Measurements from ENCODE around the gene F7.
"Not testable (repeated sequence)": the region's sequence is repeated elsewhere in the genome, so short reads cannot be mapped to it uniquely, and the experiment has no call there.

F7 gene

GRCh38 chr13:113105032-113105920 is at the start of gene F7:
F7 (plus strand) TSS chr13:113105791; CDS start chr13:113105842, 51 bp downstream.
- H3K27ac ChIP-seq (ENCODE audit: low read depth, low read length), result no peak within 1 kb of the TSS
- no peak within 1 kb of the TSS for H3K9ac ChIP-seq (ENCODE audit: low read length)
- no peak within 1 kb of the TSS for H3K4me3 ChIP-seq (ENCODE audit: low read depth in 1 of 2, low read length in 2 of 2)
- H3K9me3 ChIP-seq (ENCODE audit: low read length), result no peaks in the 10 kb centered on the region
- H3K27me3 ChIP-seq (ENCODE audit: control insufficient read depth in 1 of 2, insufficient read depth in 2 of 2, low read length in 2 of 2), result peaks cover 0 to 22% of the 10 kb centered on the region in 2 donors
- H3K4me1 ChIP-seq (ENCODE audit: insufficient read depth, low read length), result no peaks in the 10 kb centered on the region
- no peaks in the 10 kb centered on the region for H3K36me3 ChIP-seq (ENCODE audit: insufficient read depth, low read length)

GRCh38 chr13:113057084-113057483 is 48.5 kb upstream of the F7 start:
- no peaks in the 10 kb centered on the region for H3K9me3 ChIP-seq (ENCODE audit: low read length)
- H3K4me1 ChIP-seq (ENCODE audit: insufficient read depth, low read length), result no peaks in the 10 kb centered on the region
- H3K9ac ChIP-seq (ENCODE audit: low read length), result no peak overlapping the region
- no peaks in the 10 kb centered on the region for H3K36me3 ChIP-seq (ENCODE audit: insufficient read depth, low read length)
- H3K27me3 ChIP-seq (ENCODE audit: control insufficient read depth in 1 of 2, insufficient read depth in 2 of 2, low read length in 2 of 2), result peaks cover 0 to 7% of the 10 kb centered on the region in 2 donors
- H3K4me3 ChIP-seq (ENCODE audit: low read depth in 1 of 2, low read length in 2 of 2), result no peak overlapping the region
- H3K27ac ChIP-seq (ENCODE audit: low read depth, low read length), result no peak overlapping the region

- not testable (repeated sequence) for H3K9ac ChIP-seq (ENCODE audit: low read length); H3K4me3 ChIP-seq (ENCODE audit: low read depth in 1 of 2, low read length in 2 of 2); H3K4me1 ChIP-seq (ENCODE audit: insufficient read depth, low read length); H3K27me3 ChIP-seq (ENCODE audit: control insufficient read depth in 1 of 2, insufficient read depth in 2 of 2, low read length in 2 of 2); H3K9me3 ChIP-seq (ENCODE audit: low read length); H3K36me3 ChIP-seq (ENCODE audit: insufficient read depth, low read length); H3K27ac ChIP-seq (ENCODE audit: low read depth, low read length)
Observed at GRCh38 chr13:113057559-113057958, 48.0 kb upstream of the F7 start.

GRCh38 chr13:113058129-113058987 is 47.2 kb upstream of the F7 start:
- Histone ChIP-seq H3K9ac (ENCODE audit: low read length) (no peak overlapping the region), H3K36me3 (ENCODE audit: insufficient read depth, low read length) (no peaks in the 10 kb centered on the region), H3K4me3 (ENCODE audit: low read depth in 1 of 2, low read length in 2 of 2) (no peak overlapping the region), H3K4me1 (ENCODE audit: insufficient read depth, low read length) (no peaks in the 10 kb centered on the region), H3K9me3 (ENCODE audit: low read length) (no peaks in the 10 kb centered on the region), H3K27me3 (ENCODE audit: control insufficient read depth in 1 of 2, insufficient read depth in 2 of 2, low read length in 2 of 2) (peaks cover 0 to 4% of the 10 kb centered on the region in 2 donors), H3K27ac (ENCODE audit: low read depth, low read length) (no peak overlapping the region)

GRCh38 chr13:113058988-113059850 is 46.4 kb upstream of the F7 start:
- H3K27ac ChIP-seq (ENCODE audit: low read depth, low read length), result no peak overlapping the region

GRCh38 chr13:113059891-113060290 is 45.7 kb upstream of the F7 start:
- Histone ChIP-seq H3K36me3 (ENCODE audit: insufficient read depth, low read length) (no peaks in the 10 kb centered on the region), H3K9me3 (ENCODE audit: low read length) (no peaks in the 10 kb centered on the region), H3K9ac (ENCODE audit: low read length) (no peak overlapping the region), H3K4me1 (ENCODE audit: insufficient read depth, low read length) (no peaks in the 10 kb centered on the region), H3K4me3 (ENCODE audit: low read depth in 1 of 2, low read length in 2 of 2) (no peak overlapping the region), H3K27me3 (ENCODE audit: control insufficient read depth in 1 of 2, insufficient read depth in 2 of 2, low read length in 2 of 2) (no peaks in the 10 kb centered on the region), H3K27ac (ENCODE audit: low read depth, low read length) (no peak overlapping the region)

More at GRCh38 chr13:113058988-113059850, 46.4 kb upstream of the F7 start:
- Histone ChIP-seq H3K4me1 (ENCODE audit: insufficient read depth, low read length) (no peaks in the 10 kb centered on the region), H3K36me3 (ENCODE audit: insufficient read depth, low read length) (no peaks in the 10 kb centered on the region), H3K9me3 (ENCODE audit: low read length) (no peaks in the 10 kb centered on the region), H3K4me3 (ENCODE audit: low read depth in 1 of 2, low read length in 2 of 2) (no peak overlapping the region), H3K9ac (ENCODE audit: low read length) (no peak overlapping the region), H3K27me3 (ENCODE audit: control insufficient read depth in 1 of 2, insufficient read depth in 2 of 2, low read length in 2 of 2) (no peaks in the 10 kb centered on the region)

- Histone ChIP-seq H3K4me1 (ENCODE audit: insufficient read depth, low read length) (no peaks in the 10 kb centered on the region), H3K9ac (ENCODE audit: low read length) (no peak overlapping the region), H3K27me3 (ENCODE audit: control insufficient read depth in 1 of 2, insufficient read depth in 2 of 2, low read length in 2 of 2) (no peaks in the 10 kb centered on the region), H3K4me3 (ENCODE audit: low read depth in 1 of 2, low read length in 2 of 2) (no peak overlapping the region), H3K36me3 (ENCODE audit: insufficient read depth, low read length) (no peaks in the 10 kb centered on the region), H3K9me3 (ENCODE audit: low read length) (no peaks in the 10 kb centered on the region), H3K27ac (ENCODE audit: low read depth, low read length) (no peak overlapping the region)
Observed at GRCh38 chr13:113060557-113061270, 44.9 kb upstream of the F7 start.

GRCh38 chr13:113061271-113061625 is 44.3 kb upstream of the F7 start:
- Histone ChIP-seq H3K27ac (ENCODE audit: low read depth, low read length) (no peak overlapping the region), H3K4me3 (ENCODE audit: low read depth in 1 of 2, low read length in 2 of 2) (no peak overlapping the region), H3K9me3 (ENCODE audit: low read length) (no peaks in the 10 kb centered on the region), H3K9ac (ENCODE audit: low read length) (no peak overlapping the region), H3K27me3 (ENCODE audit: control insufficient read depth in 1 of 2, insufficient read depth in 2 of 2, low read length in 2 of 2) (no peaks in the 10 kb centered on the region), H3K4me1 (ENCODE audit: insufficient read depth, low read length) (no peaks in the 10 kb centered on the region), H3K36me3 (ENCODE audit: insufficient read depth, low read length) (no peaks in the 10 kb centered on the region)

- Histone ChIP-seq H3K36me3 (ENCODE audit: insufficient read depth, low read length) (no peaks in the 10 kb centered on the region), H3K27me3 (ENCODE audit: control insufficient read depth in 1 of 2, insufficient read depth in 2 of 2, low read length in 2 of 2) (no peaks in the 10 kb centered on the region)
Observed at GRCh38 chr13:113061796-113062425, 43.7 kb upstream of the F7 start.

GRCh38 chr13:113062691-113063090 is 42.9 kb upstream of the F7 start:
- no peak overlapping the region for H3K4me3 ChIP-seq (ENCODE audit: low read depth in 1 of 2, low read length in 2 of 2)
- H3K36me3 ChIP-seq (ENCODE audit: insufficient read depth, low read length), result no peaks in the 10 kb centered on the region
- no peak overlapping the region for H3K9ac ChIP-seq (ENCODE audit: low read length)
- H3K4me1 ChIP-seq (ENCODE audit: insufficient read depth, low read length), result no peaks in the 10 kb centered on the region
- H3K9me3 ChIP-seq (ENCODE audit: low read length), result no peaks in the 10 kb centered on the region
- no peaks in the 10 kb centered on the region for H3K27me3 ChIP-seq (ENCODE audit: control insufficient read depth in 1 of 2, insufficient read depth in 2 of 2, low read length in 2 of 2)
- no peak overlapping the region for H3K27ac ChIP-seq (ENCODE audit: low read depth, low read length)

More at GRCh38 chr13:113061796-113062425, 43.7 kb upstream of the F7 start:
- Histone ChIP-seq H3K4me1 (ENCODE audit: insufficient read depth, low read length) (no peaks in the 10 kb centered on the region), H3K4me3 (ENCODE audit: low read depth in 1 of 2, low read length in 2 of 2) (no peak overlapping the region), H3K9ac (ENCODE audit: low read length) (no peak overlapping the region), H3K9me3 (ENCODE audit: low read length) (no peaks in the 10 kb centered on the region), H3K27ac (ENCODE audit: low read depth, low read length) (no peak overlapping the region)
